ENCODE measurements around the gene SMCO4.

DNA sequence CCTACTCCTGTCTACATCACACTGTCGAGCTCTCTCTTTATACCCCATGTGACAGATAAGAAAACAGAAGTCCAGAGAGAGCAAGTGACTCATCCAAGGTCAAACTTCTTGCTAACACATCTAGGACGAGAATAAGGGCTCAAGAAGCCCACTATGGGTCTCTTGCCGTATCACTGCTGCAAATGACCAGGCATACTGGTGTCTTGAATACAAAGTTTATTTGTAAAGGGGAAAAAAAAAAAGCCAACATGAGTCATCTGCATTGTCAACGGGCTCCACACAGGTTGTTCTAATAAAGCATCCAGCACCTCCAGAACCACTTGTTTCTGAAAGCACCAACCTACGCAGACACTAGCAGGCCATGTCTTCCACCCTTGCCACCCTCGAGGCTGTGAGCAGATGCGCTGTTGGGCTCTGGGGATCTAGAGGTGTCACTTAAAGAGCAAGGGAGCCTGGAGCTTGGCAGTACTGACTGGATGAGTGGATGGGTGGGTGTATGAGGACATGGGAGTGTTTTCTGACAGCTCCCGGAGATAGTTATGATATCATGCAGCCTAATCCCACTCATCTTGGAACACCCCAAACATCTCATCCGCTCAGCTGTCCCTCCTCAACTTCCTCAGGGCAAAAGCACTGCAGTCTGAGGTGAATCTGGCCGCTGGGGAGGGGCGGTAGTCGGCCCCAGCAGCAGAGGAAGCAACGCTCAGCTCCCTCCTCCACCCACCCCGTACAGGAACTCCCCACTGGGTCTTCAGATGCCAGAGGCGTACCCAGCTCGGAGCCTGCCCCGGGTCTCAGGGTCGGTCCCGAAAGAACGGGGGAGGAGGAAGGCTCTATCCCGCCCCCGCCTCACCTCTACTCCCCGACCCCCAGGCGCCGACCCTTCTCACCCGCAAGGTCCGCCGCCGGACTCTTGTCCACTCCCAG, 1.0 kb downstream of the SMCO4 start:
- TF ChIP-seq, protein P1, sequence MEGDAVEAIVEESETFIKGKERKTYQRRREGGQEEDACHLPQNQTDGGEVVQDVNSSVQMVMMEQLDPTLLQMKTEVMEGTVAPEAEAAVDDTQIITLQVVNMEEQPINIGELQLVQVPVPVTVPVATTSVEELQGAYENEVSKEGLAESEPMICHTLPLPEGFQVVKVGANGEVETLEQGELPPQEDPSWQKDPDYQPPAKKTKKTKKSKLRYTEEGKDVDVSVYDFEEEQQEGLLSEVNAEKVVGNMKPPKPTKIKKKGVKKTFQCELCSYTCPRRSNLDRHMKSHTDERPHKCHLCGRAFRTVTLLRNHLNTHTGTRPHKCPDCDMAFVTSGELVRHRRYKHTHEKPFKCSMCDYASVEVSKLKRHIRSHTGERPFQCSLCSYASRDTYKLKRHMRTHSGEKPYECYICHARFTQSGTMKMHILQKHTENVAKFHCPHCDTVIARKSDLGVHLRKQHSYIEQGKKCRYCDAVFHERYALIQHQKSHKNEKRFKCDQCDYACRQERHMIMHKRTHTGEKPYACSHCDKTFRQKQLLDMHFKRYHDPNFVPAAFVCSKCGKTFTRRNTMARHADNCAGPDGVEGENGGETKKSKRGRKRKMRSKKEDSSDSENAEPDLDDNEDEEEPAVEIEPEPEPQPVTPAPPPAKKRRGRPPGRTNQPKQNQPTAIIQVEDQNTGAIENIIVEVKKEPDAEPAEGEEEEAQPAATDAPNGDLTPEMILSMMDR (IDR thresholded peaks at IDR 0.05; ENCODE audit: low read length) = no peak
- TF ChIP-seq EZH2 (IDR thresholded peaks at IDR 0.05; ENCODE audit: borderline replicate concordance, low read length) = no peak

Data from OCI-LY1 (cell line).